ENCODE measurements around the gene LGI1. TPM values are rescaled to one million over a fixed set of nuclear protein-coding genes. Genes with fewer than 3 reads are reported as not detected.

Gene LGI1
- total RNA-seq, 6 donors from 2014 or later, result not detected

- WGBS, 2 donors, result 5 to 13% methylated on average over 5 of the region's 5 CpGs
- ATAC-seq (ENCODE audit: low FRiP score in 2 of 2), result peak in 1 of 2 donors; percentile 56
- H3K27ac ChIP-seq, result no peak overlapping the region
- TF ChIP-seq POLR2A (IDR thresholded peaks at IDR 0.05) (no peak), CTCF (IDR thresholded peaks at IDR 0.05) (no peak), EP300 (IDR thresholded peaks at IDR 0.05) (no peak), POLR2AphosphoS5 (IDR thresholded peaks at IDR 0.05) (no peak)
- H3K4me1 ChIP-seq, result peaks cover 0 to 10% (median 7%) of the 10 kb centered on the region in 4 donors
- H3K36me3 ChIP-seq, result no peaks in the 10 kb centered on the region
- no peaks in the 10 kb centered on the region for H3K27me3 ChIP-seq
- H3K9me3 ChIP-seq, result no peaks in the 10 kb centered on the region
- peak overlapping the region in 2 of 4 donors; percentile 26 to 30 for H3K4me3 ChIP-seq
- DNase-seq, result no peak
Observed at GRCh38 chr10:93751832-93752231, 5.9 kb upstream of the LGI1 start.

DNA sequence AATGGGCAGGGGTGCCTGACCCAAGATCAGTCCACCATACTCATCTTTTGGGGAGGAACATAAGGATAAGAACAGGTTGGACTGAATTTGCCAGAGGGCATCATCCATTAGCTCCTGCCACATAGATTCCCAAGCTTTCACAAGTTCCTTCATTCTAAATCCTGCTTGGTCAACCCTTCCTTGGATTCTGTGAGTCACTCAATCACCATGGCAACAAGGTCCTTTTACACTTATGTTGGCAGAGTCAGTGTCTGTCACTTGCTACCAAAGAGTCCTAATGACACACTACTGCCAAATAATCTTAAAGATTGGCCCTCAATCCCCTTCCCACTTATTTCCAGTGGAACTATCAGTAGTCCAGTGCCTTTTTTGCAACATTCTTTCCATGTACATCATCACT, 5.0 kb upstream of the LGI1 start:
- Histone ChIP-seq H3K36me3 (no peaks in the 10 kb centered on the region), H3K9me3 (no peaks in the 10 kb centered on the region), H3K4me3 (no peak overlapping the region), H3K4me1 (peaks cover 0 to 10% (median 7%) of the 10 kb centered on the region in 4 donors), H3K27me3 (no peaks in the 10 kb centered on the region), H3K27ac (no peak overlapping the region)
- ATAC-seq (ENCODE audit: low FRiP score in 2 of 2), result no peak
- no peak for DNase-seq
- no peak for TF ChIP-seq POLR2A (IDR thresholded peaks at IDR 0.05)
- no peak for TF ChIP-seq POLR2AphosphoS5 (IDR thresholded peaks at IDR 0.05)
- no peak for TF ChIP-seq CTCF (IDR thresholded peaks at IDR 0.05)
- TF ChIP-seq EP300 (IDR thresholded peaks at IDR 0.05), result no peak

DNA sequence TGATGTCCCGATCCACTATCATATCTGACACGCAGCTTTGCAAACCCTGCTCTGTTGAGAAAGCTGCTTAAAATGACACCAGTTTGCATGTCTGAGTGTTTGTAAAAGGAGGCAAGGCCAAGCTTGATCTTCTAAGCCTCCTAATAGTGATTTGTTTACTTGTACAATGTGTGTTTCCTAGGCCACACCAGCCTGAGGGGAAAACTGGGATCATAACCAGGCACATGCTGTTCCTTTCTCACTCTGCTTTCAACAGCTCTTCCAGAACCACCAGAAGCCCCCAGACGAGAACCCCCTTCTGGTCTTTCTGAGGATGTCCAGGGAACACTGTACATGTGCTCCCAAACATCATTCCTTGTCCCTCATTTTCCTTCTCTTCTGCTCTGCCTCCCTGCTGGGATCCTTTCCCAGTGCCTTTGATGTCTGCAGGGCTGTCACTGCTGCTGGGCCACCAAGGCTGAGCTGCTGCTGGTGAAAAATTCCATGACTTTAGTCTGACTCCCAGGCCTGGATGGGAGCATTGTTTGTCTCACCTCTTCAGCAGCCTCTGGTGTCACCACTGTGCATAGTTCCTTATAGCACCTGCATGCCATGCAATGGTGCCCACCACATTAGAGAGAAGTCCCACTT, 4.0 kb upstream of the LGI1 start:
- WGBS, 2 donors, result 74 to 79% methylated on average over 3 of the region's 3 CpGs
- no peaks in the 10 kb centered on the region for H3K9me3 ChIP-seq
- no peak overlapping the region for H3K27ac ChIP-seq
- no peak for DNase-seq
- H3K4me3 ChIP-seq, result no peak overlapping the region
- H3K4me1 ChIP-seq, result peaks cover 0 to 10% (median 7%) of the 10 kb centered on the region in 4 donors
- H3K27me3 ChIP-seq, result no peaks in the 10 kb centered on the region
- ATAC-seq (ENCODE audit: low FRiP score in 2 of 2), result no peak
- TF ChIP-seq EP300 (IDR thresholded peaks at IDR 0.05), result no peak
- no peak for TF ChIP-seq POLR2A (IDR thresholded peaks at IDR 0.05)
- TF ChIP-seq POLR2AphosphoS5 (IDR thresholded peaks at IDR 0.05), result no peak
- TF ChIP-seq CTCF (IDR thresholded peaks at IDR 0.05), result no peak
- H3K36me3 ChIP-seq, result no peaks in the 10 kb centered on the region

DNA sequence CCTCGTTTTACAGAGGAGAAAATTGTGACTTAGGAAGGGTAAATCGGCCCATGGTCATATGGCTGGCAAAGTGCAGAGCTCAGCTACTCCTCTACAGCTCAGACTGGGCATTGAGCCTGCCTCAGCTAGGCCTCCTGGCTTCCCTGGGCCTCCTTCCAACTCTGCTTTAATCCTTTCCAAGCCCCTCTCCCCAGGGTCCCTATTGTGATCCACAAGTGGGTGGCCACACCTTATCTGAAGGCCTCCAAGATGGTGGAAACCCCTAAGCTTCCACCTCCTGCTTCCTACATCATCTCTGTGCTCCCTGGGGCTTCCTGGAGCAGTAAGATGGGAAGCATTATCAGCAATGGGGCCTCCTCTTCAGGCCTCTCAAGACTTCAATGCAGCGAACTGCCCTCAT, 3.0 kb upstream of the LGI1 start:
- ATAC-seq (ENCODE audit: low FRiP score in 2 of 2) (no peak), DNase-seq (no peak)
- 71 to 87% methylated on average over 3 of the region's 3 CpGs for WGBS, 2 donors
- Histone ChIP-seq H3K4me1 (peaks cover 0 to 10% (median 6%) of the 10 kb centered on the region in 4 donors), H3K9me3 (no peaks in the 10 kb centered on the region), H3K27ac (no peak overlapping the region), H3K27me3 (no peaks in the 10 kb centered on the region), H3K4me3 (no peak overlapping the region), H3K36me3 (no peaks in the 10 kb centered on the region)
- TF ChIP-seq EP300 (IDR thresholded peaks at IDR 0.05), result no peak
- TF ChIP-seq CTCF (IDR thresholded peaks at IDR 0.05), result no peak

- WGBS, 2 donors, result 46 to 59% methylated on average over 10 of the region's 10 CpGs
- DNase-seq (no peak), ATAC-seq (ENCODE audit: low FRiP score in 2 of 2) (no peak)
- no peaks in the 10 kb centered on the region for H3K9me3 ChIP-seq
- no peak overlapping the region for H3K27ac ChIP-seq
- H3K4me3 ChIP-seq, result no peak overlapping the region
- no peak for TF ChIP-seq EP300 (IDR thresholded peaks at IDR 0.05)
- no peaks in the 10 kb centered on the region for H3K36me3 ChIP-seq
- peaks cover 0 to 10% (median 5%) of the 10 kb centered on the region in 4 donors for H3K4me1 ChIP-seq
- no peaks in the 10 kb centered on the region for H3K27me3 ChIP-seq
Observed at GRCh38 chr10:93755443-93756116, 2.2 kb upstream of the LGI1 start.
